Measurements from ENCODE around the gene ULK4.

ULK4 gene

GRCh38 chr3:41522612-41523011 lies 439.3 kb downstream of the ULK4 start:
- Histone ChIP-seq H3K9me2 (replicated peaks; ENCODE audit: control insufficient read depth, low read length) (no peaks in the 10 kb centered on the region), H3F3A (ENCODE audit: control insufficient read depth, insufficient read depth) (no peaks in the 10 kb centered on the region), H3K4me2 (ENCODE audit: low read length) (no peak overlapping the region), H3K27ac (ENCODE audit: low read depth, low read length) (no peak overlapping the region), H3K4me3 (ENCODE audit: low read length) (no peak overlapping the region), H3K9me3 (ENCODE audit: control insufficient read depth, insufficient read depth, low read length) (no peaks in the 10 kb centered on the region), H3K36me3 (ENCODE audit: control insufficient read depth, low read length) (no peaks in the 10 kb centered on the region), H4K20me1 (ENCODE audit: control insufficient read depth, insufficient read depth, low read depth, low read length) (no peaks in the 10 kb centered on the region), H3K27me3 (ENCODE audit: control insufficient read depth, low read length) (no peaks in the 10 kb centered on the region), H3K4me1 (ENCODE audit: control insufficient read depth, low read length) (no peaks in the 10 kb centered on the region), H3K79me2 (ENCODE audit: control insufficient read depth, low read length) (no peaks in the 10 kb centered on the region)
- TF ChIP-seq EZH2phosphoT487 (IDR thresholded peaks at IDR 0.05; ENCODE audit: borderline replicate concordance, low read length) (no peak), CTCF (IDR thresholded peaks at IDR 0.05; ENCODE audit: low read depth, low read length, poor library complexity, severe bottlenecking) (no peak)

GRCh38 chr3:41521010-41521655 lies 440.8 kb downstream of the ULK4 start:
- TF ChIP-seq EZH2phosphoT487 (IDR thresholded peaks at IDR 0.05; ENCODE audit: borderline replicate concordance, low read length) (no peak), CTCF (IDR thresholded peaks at IDR 0.05; ENCODE audit: low read depth, low read length, poor library complexity, severe bottlenecking) (no peak)

GRCh38 chr3:41519746-41520145 lies 442.2 kb downstream of the ULK4 start:
- H3K27ac ChIP-seq (ENCODE audit: low read depth, low read length): no peak overlapping the region
- no peaks in the 10 kb centered on the region for H3K36me3 ChIP-seq (ENCODE audit: control insufficient read depth, low read length)
- H3F3A ChIP-seq (ENCODE audit: control insufficient read depth, insufficient read depth): no peaks in the 10 kb centered on the region
- no peak overlapping the region for H3K4me2 ChIP-seq (ENCODE audit: low read length)
- no peak overlapping the region for H3K4me3 ChIP-seq (ENCODE audit: low read length)
- no peaks in the 10 kb centered on the region for H3K4me1 ChIP-seq (ENCODE audit: control insufficient read depth, low read length)
- H3K9me2 ChIP-seq (replicated peaks; ENCODE audit: control insufficient read depth, low read length): no peaks in the 10 kb centered on the region
- no peaks in the 10 kb centered on the region for H4K20me1 ChIP-seq (ENCODE audit: control insufficient read depth, insufficient read depth, low read depth, low read length)
- no peaks in the 10 kb centered on the region for H3K27me3 ChIP-seq (ENCODE audit: control insufficient read depth, low read length)
- no peaks in the 10 kb centered on the region for H3K9me3 ChIP-seq (ENCODE audit: control insufficient read depth, insufficient read depth, low read length)
- no peaks in the 10 kb centered on the region for H3K79me2 ChIP-seq (ENCODE audit: control insufficient read depth, low read length)
- no peak for TF ChIP-seq EZH2phosphoT487 (IDR thresholded peaks at IDR 0.05; ENCODE audit: borderline replicate concordance, low read length)
- no peak for TF ChIP-seq CTCF (IDR thresholded peaks at IDR 0.05; ENCODE audit: low read depth, low read length, poor library complexity, severe bottlenecking)

More at GRCh38 chr3:41521010-41521655, 440.8 kb downstream of the ULK4 start:
- Histone ChIP-seq H3K79me2 (ENCODE audit: control insufficient read depth, low read length) (no peaks in the 10 kb centered on the region), H3K27me3 (ENCODE audit: control insufficient read depth, low read length) (no peaks in the 10 kb centered on the region), H3K9me3 (ENCODE audit: control insufficient read depth, insufficient read depth, low read length) (no peaks in the 10 kb centered on the region), H3K9me2 (replicated peaks; ENCODE audit: control insufficient read depth, low read length) (no peaks in the 10 kb centered on the region), H3K4me3 (ENCODE audit: low read length) (no peak overlapping the region), H3K4me1 (ENCODE audit: control insufficient read depth, low read length) (no peaks in the 10 kb centered on the region), H3K4me2 (ENCODE audit: low read length) (no peak overlapping the region), H4K20me1 (ENCODE audit: control insufficient read depth, insufficient read depth, low read depth, low read length) (no peaks in the 10 kb centered on the region), H3F3A (ENCODE audit: control insufficient read depth, insufficient read depth) (no peaks in the 10 kb centered on the region), H3K36me3 (ENCODE audit: control insufficient read depth, low read length) (no peaks in the 10 kb centered on the region), H3K27ac (ENCODE audit: low read depth, low read length) (no peak overlapping the region)

Measured in DOHH2 (cell line).